Measurements from ENCODE around the gene TUBE1.

DNA sequence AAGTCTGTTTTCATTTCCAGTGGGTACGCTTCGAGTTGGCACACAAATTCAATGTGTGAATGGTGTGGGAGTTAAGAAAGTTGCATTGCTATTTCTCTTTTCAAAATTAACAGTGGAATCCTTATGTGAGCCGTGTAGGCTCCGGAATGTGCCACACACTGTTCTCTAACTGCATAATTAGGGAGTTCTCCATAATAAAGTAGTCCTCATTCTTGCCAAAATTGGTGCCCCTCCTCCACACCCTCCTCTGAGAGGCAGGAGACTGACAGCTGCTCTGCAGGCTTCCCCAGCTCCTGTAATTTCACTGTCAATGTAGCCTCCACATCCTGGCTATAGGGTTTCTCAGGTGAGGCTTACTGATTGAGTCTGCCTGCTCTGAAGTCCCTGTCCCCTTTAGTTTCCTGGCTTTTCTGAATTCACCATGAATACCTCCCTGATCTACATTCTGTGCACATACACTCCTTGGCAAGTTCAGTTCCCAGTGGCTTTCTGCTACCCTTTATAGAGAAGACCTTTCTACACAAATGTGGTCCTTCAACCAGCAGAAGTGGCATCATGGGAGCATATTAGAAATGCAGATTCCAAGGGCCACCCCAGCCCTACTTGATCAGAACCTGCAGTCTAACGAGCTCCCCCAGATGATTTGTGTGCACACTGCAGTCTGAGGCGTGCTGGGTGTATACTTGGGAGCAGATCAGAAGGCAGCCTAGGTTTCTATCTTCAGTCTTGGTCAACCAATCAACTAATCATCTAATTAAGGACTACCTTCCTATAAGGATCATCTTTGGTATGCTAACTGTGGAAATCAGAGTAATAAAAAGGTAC lies 53.3 kb downstream of the TUBE1 start:
- TF ChIP-seq CTCF (conservative IDR thresholded peaks at IDR 0.05; ENCODE audit: low read depth, low read length) (no peak), EZH2 (IDR thresholded peaks at IDR 0.05; ENCODE audit: borderline replicate concordance, low read depth, low read length, poor library complexity, severe bottlenecking) (no peak)
